Posterior cingulate gyrus (tissue), 11 donors: ENCODE results near the gene ZNF724.
"Not testable (repeated sequence)": the region's sequence is repeated elsewhere in the genome, so short reads cannot be mapped to it uniquely, and the experiment has no call there.

Experiments used
- DNase-seq, 10 donors: peaks; one replicate each; pipeline versions ENCODE4 v3.0.0 to v3.0.0-alpha.2; 2020 to 2021; ENCODE audit warnings: mixed read lengths in 3 of 10
- intact Hi-C: fragments of 100-400 bp; cut with DNase I; formaldehyde crosslinking; loops from one replicate; pipeline ENCODE4 v1.15.1; 2023

ZNF724 gene

DNA sequence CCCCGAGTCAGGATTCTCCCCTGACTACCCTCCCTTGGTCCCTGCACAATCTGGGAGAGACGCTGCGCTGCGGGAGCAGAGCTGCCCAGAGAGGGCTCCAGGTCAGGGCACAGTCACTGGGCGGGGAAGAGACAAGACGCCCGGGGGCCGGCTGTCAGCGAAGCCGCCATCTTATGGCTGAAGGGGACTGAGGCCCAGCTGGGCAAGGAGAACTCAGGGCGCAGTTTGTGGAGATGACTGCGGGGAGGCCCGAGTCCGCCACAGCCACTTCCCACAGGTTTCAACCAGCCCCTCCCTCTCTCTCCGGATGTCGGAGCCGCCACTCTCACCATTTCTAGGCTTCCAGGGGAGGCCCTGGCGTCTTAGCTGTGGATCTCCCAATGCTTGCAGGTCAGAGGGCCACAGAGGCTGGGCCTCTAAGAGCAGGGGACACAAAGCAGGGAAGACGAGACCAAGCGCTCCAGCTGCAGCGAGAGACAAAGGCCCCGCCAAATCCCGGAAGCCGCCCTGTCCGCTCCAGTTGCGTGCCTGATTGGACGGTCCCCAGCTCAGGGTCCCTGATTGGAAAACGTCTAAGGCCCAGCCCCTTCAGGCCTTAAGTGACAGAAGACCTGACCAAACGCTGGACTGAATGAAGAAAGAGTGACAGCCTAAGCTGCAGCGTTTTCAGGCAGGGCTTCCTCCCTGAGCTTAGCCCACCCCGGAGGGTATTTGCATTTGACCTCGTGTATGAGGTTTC lies at the start of gene ZNF724:
Gene ZNF724 (minus strand): TSS at position 484 of the 739 bp plus-strand sequence. CDS start 152 bp downstream, at position 332.
- peak; percentile 89 to 99 (median 96) for DNase-seq
- intact Hi-C loops = no loop called here

- intact Hi-C loops = no loop called here
Measured at GRCh38 chr19:23294141-23294540, 43.9 kb upstream of the ZNF724 start.

GRCh38 chr19:23289966-23290365 lies 39.8 kb upstream of the ZNF724 start:
- DNase-seq, intact Hi-C loops: not testable (repeated sequence)

More at GRCh38 chr19:23294141-23294540, 43.9 kb upstream of the ZNF724 start:
- no peak for DNase-seq

GRCh38 chr19:23287620-23288019 lies 37.4 kb upstream of the ZNF724 start:
- no peak for DNase-seq
- intact Hi-C loops = no loop called here

DNA sequence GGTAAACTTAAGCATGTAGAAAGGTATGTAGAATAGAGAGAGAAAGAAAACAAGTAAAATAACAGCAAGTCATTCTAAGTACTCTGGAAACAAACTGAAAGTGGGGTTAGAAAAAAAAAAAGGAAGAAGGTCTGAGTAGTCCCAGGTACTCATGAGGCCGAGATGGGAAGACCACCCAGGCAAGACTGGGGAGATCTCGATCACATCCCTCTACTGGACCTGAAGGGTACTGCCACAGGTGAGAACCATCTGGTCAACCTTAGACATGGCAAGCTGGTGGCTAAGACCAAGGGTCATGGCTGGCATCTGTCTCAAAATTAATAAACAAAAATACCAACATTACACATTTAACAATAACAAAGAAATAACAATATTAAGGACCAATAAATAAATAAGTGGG lies 36.3 kb upstream of the ZNF724 start:
- no peak for DNase-seq
- intact Hi-C loops = no loop called here

DNA sequence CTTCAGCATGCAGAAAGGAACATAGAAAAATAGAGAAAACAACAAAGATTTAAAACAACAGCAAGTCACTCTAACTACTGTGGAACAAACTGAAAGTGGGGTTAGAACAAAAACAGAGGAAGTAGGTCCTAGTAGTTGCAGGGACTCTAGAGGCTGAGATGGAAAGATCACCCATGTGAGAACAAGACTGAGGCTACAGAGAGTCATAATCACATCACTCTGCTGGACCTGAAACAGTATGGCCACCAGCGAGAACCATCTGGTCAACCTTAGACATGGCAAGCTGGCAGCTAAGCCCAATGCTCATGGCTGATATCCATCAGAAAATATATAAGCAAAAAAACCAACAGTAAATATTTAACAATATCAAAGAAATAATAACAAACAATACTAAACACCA lies 35.8 kb upstream of the ZNF724 start:
- intact Hi-C loops = no loop called here
- no peak for DNase-seq

- intact Hi-C loops = not testable (repeated sequence)
Measured at GRCh38 chr19:23285326-23285725, 35.1 kb upstream of the ZNF724 start.

DNA sequence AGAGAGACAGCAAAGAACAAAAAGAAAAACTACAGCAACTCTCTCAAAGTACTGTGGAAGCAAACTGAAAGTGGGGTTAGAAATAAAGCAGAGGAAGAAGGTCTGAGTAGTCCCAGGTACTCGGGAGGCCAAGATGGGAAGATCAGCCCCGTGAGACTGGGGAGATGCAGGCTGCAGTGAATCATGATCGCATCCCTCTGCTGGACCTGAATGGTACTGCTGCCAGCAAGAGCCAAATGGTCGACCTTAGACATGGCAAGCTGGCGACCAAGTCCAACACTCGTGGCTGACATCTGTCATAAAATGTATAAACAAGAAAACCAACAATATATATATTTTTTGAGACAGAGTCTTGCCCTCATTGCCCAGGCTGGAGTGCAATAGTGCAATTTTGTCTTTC lies 33.7 kb upstream of the ZNF724 start:
- DNase-seq = peak in 5 of 10 donors; percentile 13 to 87 (median 48)
- intact Hi-C loops = no loop called here

More at GRCh38 chr19:23285326-23285725, 35.1 kb upstream of the ZNF724 start:
- not testable (repeated sequence) for DNase-seq

GRCh38 chr19:23281663-23282276 lies 31.6 kb upstream of the ZNF724 start:
- intact Hi-C loops = no loop called here
- DNase-seq = no peak

GRCh38 chr19:23278118-23278517 lies 27.9 kb upstream of the ZNF724 start:
- not testable (repeated sequence) for DNase-seq

GRCh38 chr19:23273590-23274412 lies 23.6 kb upstream of the ZNF724 start:
- peak; percentile 86 to 99 (median 93) for DNase-seq
- intact Hi-C loops = loop anchor here (10.0 kb wide), 1 partner anchor 121 kb away; the partner anchor contains the start of gene ZNF91

More at GRCh38 chr19:23278118-23278517, 27.9 kb upstream of the ZNF724 start:
- intact Hi-C loops = loop anchor here (10.0 kb wide), 1 partner anchor 117 kb away; the partner anchor contains the start of gene ZNF91

DNA sequence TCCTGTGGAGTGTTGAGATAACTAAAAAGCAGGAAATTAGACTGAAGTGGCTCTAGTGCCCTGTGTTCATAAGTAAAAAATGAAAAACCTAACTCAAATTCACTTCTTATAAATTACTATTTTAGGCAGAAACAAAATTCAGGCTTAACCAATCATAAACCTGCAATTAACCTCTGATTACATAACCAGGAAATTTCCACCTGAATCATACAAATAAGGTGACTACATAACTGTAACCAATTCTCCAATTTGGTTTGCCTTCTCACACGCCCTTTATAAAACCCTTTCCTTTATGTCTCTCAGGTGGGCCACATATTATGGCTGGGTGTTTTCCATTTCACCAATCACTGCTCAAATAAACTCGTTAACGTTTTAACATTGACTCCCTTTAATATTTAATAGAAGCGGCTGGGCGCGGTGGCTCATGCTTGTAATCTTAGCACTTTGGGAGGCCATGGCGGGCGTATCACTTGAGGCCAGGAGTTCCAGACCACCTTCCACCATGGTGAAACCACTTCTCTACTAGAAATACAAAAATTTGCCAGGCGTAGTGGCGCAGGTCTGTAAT lies 22.9 kb upstream of the ZNF724 start:
- intact Hi-C loops = loop anchor here (10.0 kb wide), 1 partner anchor 122 kb away; the partner anchor contains the start of gene ZNF91
- DNase-seq = peak in 3 of 10 donors; percentile 12 to 74 (median 17)

- DNase-seq = no peak
- intact Hi-C loops = no loop called here
Measured at GRCh38 chr19:23263870-23264590, 13.8 kb upstream of the ZNF724 start.

DNA sequence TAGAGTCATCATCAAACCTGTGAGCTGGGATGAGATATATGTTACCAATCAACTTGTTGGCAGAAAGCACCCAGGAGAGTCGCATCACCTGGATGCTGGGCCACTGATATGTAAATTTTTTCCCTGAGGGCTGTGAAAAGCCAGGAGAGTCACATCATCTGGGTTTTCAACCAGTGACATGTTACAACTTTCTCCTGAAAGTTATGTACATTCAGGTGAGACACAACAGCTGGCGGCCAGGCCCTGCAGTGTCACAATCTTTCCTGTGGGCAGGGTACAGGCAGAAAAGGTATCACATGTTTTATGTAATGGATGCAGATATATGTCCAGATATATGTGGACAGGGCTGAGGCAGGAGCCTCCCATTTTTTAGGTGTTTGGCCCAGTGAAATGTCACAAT lies 13.2 kb upstream of the ZNF724 start:
- intact Hi-C loops = no loop called here
- DNase-seq = no peak

DNA sequence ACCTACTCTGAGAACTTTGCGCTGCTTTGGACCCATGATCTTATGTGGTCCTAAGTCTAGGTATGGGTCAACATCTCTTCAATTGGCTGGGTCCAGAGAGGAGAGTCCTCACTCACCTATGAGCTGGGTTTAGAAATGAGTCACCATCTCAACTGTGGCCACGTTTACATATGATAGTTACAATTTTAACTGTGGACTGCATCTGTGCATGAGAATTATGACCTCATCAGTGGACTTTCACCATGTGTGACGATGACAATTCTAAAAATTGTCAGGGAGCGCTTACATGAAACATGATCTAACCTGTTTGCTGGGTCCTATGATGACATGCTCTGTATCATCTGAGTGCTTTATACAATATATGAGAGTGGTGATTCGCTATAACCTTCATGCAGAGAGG lies 12.7 kb upstream of the ZNF724 start:
- DNase-seq = no peak
- intact Hi-C loops = no loop called here

DNA sequence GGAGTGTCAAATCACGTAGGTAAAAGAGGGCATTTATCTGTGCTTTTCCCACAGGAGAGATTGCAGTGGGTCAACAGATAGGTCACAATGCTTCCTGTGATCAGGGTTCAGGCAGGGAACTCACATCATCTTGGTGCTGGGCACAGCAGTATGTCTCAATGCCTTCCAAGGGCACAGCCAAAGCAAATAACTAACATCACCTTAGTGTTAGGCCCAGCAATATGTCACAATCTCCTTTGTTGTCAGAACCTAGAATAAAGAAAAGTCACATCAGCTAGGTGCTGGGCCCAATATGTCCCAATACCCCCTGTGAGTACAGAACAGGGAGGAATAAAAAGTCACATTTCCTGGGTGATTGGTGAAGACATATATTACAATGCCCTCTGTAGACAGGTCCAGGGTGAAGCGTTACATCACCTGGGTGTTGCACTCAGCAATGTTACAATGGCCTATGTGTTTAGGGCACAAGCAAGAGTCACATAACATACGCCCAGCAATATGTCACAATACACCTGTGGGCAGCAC lies 11.4 kb upstream of the ZNF724 start:
- intact Hi-C loops = no loop called here
- DNase-seq = no peak

DNA sequence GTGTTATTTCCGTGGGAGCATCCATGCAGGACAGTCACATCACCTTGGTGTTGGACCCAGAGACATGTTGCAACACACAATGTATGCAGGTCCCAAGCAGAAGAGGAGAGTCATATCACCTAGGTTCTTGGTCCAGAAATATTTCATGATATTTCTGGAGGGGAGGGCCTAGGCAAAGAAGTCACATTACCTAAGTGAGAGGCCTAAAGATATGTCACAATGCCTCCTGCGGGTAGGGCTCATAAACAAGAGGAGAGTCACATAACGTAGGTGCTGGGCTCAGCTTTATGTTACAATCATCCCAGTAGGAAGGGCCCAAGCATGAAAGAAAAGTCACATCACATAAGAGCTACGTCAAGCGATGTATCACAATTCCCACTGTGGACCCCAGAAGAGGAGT lies 10.8 kb upstream of the ZNF724 start:
- DNase-seq = no peak
- intact Hi-C loops = no loop called here

DNA sequence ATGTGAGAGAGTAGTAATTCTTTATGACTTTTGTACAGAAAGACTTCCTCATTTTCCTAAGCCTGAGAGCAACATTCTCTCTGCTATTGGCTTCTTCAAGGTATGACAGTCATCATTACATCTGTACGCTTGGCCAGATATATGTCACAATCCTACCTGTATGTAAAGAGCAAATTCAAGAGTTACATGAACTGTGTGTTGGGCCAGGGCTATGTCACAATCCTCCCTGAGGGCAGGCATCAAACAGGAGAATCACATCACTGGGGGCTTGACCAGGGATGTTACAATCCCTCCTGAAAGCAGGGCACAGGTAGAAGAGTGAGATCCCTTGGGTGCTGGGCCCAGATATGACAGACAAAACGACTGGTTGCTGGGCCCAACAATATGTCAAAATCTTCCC lies 9.8 kb upstream of the ZNF724 start:
- intact Hi-C loops = no loop called here
- no peak for DNase-seq

GRCh38 chr19:23255700-23256099 lies 5.5 kb upstream of the ZNF724 start:
- intact Hi-C loops = no loop called here

More at GRCh38 chr19:23255700-23256099, 5.5 kb upstream of the ZNF724 start:
- no peak for DNase-seq
